GF-D8 (cell line): ENCODE results near the gene CCDC177.
"Not testable (repeated sequence)": the region's sequence is repeated elsewhere in the genome, so short reads cannot be mapped to it uniquely, and the experiment has no call there.

Experiments
- DNase-seq: peaks from one replicate; lab custom pipeline; 2025; lab: John Stamatoyannopoulos, UW

CCDC177 gene

GRCh38 chr14:69600304-69600891 lies 25.7 kb upstream of the CCDC177 start:
- DNase-seq = no peak

- not testable (repeated sequence) for DNase-seq
These were observed 24.8 kb upstream of the CCDC177 start for GRCh38 chr14:69599431-69599830.

- no peak for DNase-seq
These were observed 20.7 kb upstream of the CCDC177 start for GRCh38 chr14:69595336-69595735.

- no peak for DNase-seq
These were observed 20.2 kb upstream of the CCDC177 start for GRCh38 chr14:69594846-69595245.

GRCh38 chr14:69593018-69593677 lies 18.5 kb upstream of the CCDC177 start:
- DNase-seq = no peak

- no peak for DNase-seq
These were observed 16.6 kb upstream of the CCDC177 start for GRCh38 chr14:69591317-69591716.

- no peak for DNase-seq
These were observed 12.7 kb upstream of the CCDC177 start for GRCh38 chr14:69587389-69587788.

- DNase-seq = no peak
These were observed 11.7 kb upstream of the CCDC177 start for GRCh38 chr14:69586404-69586803.

- no peak for DNase-seq
These were observed 9.7 kb upstream of the CCDC177 start for GRCh38 chr14:69584389-69584788.

- DNase-seq = no peak
These were observed 8.2 kb upstream of the CCDC177 start for GRCh38 chr14:69582829-69583228.

- no peak for DNase-seq
These were observed 7.5 kb upstream of the CCDC177 start for GRCh38 chr14:69582212-69582611.

- no peak for DNase-seq
These were observed 6.8 kb upstream of the CCDC177 start for GRCh38 chr14:69581316-69581935.

- no peak for DNase-seq
These were observed 5.4 kb upstream of the CCDC177 start for GRCh38 chr14:69580009-69580577.

- no peak for DNase-seq
These were observed 4.8 kb upstream of the CCDC177 start for GRCh38 chr14:69579476-69579875.

- DNase-seq = no peak
These were observed 254 bp upstream of the CCDC177 start for GRCh38 chr14:69574954-69575295.

- DNase-seq = no peak
These were observed 824 bp downstream of the CCDC177 start for GRCh38 chr14:69573831-69574262.

GRCh38 chr14:69573205-69573830 lies 1.4 kb downstream of the CCDC177 start:
- DNase-seq = no peak

GRCh38 chr14:69572841-69573135 lies 1.9 kb downstream of the CCDC177 start:
- DNase-seq = no peak

- DNase-seq = no peak
These were observed 2.4 kb downstream of the CCDC177 start for GRCh38 chr14:69572030-69572840.

GRCh38 chr14:69571449-69572029 lies 3.1 kb downstream of the CCDC177 start:
- DNase-seq = no peak

- no peak for DNase-seq
These were observed 3.8 kb downstream of the CCDC177 start for GRCh38 chr14:69570836-69571330.

- no peak for DNase-seq
These were observed 4.8 kb downstream of the CCDC177 start for GRCh38 chr14:69569859-69570258.
